HG02973 (cell line): Measurements from ENCODE around the gene CHRM4.
"Not testable (repeated sequence)": the region's sequence is repeated elsewhere in the genome, so short reads cannot be mapped to it uniquely, and the experiment has no call there.

Source experiments
- ATAC-seq: cut with Tn5 transposase; IDR thresholded peaks from one replicate; pipeline ENCODE4 v1.9.1; 2021; ENCODE audit warnings: moderate library complexity; ENCODE audit not compliant: unreplicated experiment

Gene CHRM4

GRCh38 chr11:46382646-46383403 is 8.8 kb downstream of the CHRM4 start:
- no peak for ATAC-seq

DNA sequence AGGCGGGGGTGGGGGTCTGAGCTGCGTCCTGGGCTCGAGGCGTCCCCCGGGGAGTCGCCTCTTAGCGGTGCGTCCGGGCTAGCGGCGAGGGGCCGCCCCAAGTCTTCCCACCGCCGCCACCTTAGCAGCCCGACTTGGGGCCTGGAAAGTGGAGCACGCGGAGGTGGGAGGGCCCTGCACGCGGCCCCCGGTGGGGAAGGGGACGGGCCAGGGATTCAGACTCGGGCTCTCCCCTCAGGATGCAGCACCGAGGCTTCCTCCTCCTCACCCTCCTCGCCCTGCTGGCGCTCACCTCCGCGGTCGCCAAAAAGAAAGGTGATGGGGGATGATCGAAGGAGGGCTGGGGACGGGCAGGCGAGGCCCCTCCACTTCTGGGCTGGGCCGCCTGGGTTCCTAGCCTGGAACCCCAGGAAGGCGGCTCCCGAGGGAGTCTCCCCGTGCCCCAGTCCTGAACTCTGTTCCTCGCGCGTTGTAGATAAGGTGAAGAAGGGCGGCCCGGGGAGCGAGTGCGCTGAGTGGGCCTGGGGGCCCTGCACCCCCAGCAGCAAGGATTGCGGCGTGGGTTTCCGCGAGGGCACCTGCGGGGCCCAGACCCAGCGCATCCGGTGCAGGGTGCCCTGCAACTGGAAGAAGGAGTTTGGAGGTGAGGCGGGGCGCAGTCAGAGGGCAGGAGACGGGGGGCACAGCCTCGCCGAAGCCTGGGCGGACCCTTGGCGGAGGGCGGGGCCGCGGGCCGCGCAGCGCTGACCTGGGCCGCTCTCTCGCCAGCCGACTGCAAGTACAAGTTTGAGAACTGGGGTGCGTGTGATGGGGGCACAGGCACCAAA is 9.5 kb downstream of the CHRM4 start:
- ATAC-seq, result no peak

- ATAC-seq, result no peak
Observed at GRCh38 chr11:46381048-46381818, 10.3 kb downstream of the CHRM4 start, which contains the start of gene MDK. Gene MDK (plus strand): TSS chr11:46381669. CDS start chr11:46382058, 389 bp downstream.

DNA sequence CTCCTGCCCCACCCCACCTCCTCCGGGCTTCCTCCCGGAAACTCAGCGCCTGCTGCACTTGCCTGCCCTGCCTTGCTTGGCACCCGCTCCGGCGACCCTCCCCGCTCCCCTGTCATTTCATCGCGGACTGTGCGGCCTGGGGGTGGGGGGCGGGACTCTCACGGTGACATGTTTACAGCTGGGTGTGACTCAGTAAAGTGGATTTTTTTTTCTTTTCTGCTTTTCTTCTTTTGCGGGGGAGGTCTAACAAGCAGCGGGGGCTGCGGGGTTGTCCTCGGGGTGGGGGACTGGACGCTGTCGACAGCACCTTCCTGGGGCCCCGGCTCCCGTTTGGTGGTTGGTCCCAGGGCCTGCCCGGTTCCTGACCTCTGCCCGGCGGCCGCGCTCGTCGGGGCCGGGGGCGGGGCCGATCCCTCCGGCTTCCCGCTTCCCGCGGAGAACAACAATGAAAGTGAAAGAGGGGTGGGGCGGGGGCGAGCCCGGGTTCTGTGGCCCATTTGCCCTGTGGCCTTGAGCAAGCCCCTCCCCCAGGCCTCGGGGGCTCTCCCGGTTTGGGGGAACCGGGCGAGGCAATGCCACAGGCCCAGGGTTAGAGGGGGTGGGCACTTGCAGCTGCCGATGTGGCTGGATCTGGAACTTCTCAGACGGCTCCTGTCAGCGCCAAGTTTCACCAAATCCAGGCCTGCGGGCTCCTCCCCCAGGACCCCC is 11.1 kb downstream of the CHRM4 start:
- no peak for ATAC-seq

GRCh38 chr11:46379482-46380293 is 11.9 kb downstream of the CHRM4 start:
- ATAC-seq, result not testable (repeated sequence)

- no peak for ATAC-seq
Observed at GRCh38 chr11:46378811-46379481, 12.6 kb downstream of the CHRM4 start.

DNA sequence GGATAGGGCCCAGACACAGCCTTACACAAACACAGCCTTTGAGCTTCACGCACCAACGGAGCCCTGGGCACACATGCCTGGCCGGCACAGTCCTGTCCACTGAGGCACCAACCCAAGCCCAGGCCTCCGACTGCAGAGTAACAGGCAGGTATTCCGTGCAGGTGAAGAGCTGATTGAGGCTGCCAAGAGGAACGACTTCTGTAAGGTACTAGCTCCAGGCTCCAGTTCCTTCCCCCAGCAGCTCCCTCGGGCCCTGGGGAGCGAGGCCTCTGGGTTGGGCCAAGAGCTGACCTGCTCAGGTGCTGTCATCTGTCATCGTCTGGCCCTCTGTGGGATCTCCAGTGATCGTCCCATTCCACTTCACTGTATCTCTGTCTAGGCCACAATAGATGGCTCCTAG is 13.3 kb downstream of the CHRM4 start:
- no peak for ATAC-seq

DNA sequence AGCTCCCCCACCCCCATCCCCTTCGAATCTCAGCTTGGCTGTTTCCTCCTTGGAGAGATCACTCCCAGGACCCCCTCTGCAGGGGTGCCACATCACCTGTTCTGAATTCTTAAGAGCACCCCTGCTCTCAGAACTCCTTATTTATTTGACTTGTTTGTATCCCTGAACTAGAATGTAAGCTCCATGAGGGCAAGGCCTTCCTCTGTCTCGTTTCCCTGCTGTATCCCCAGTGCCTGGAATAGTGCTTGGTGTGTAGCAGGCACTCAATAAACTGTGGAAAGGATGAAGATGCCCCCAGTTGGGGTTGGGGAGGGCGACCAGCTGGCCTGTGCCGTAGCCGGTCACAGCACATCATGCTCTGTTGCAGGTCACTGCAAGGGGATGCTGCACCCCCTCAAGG is 13.7 kb downstream of the CHRM4 start:
- ATAC-seq, result no peak

DNA sequence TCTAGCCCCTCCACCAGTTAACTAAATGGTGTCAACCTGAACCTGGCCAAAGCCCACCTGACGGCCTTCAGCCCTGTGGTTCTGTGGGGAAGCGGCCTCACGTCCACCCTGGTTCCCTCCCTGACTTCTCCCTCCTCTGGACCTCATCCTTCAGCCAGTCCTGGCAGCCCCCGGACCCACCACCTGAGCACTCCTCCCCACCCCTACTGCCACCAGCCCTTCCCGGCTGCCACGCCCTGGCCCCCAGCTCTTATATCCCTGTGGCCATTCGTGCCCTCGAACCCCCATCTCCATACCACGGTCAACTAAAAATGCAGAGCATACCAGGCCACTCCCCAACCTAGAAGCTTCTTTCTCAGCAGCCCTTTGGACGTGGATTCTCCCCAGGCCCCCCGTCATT is 14.3 kb downstream of the CHRM4 start:
- no peak for ATAC-seq

DNA sequence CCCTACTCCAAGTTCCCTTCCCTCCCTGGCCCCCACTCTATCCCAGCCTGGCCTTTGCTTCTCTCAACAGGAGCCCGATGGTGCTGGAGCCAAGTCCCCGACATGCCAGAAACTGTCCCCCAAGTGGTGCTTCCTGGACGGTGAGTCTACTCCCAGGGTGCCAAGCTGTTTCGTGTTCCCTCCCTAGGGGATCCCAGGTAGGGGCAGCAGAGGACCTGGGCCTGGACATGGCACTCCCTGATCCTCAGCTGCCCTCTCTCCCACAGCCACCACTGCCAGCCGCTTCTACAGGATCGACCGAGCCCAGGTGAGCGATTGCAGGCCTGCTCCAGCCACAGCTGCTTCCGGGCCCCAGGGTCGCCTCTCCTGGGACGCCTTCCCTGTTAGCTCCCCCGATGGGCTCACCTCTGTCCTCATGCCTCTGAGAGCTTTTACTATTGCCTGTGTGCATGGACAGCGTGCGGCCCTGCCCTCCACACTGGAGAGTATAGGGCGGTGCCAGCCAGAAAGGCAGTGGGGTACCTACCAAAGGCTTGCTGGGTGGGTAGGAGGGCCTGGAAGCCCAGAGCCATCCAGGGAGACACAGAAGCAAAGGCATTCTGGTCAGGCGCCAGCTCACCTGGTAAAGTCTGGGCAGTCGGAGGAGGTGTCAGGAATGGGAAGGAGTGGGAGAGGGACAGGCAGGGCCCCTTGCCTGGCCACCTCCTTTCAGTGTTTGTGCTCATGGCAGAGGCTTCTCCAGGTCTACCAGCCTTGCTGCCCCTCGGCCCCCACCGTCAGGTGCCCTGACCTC is 15.1 kb downstream of the CHRM4 start:
- ATAC-seq, result no peak

DNA sequence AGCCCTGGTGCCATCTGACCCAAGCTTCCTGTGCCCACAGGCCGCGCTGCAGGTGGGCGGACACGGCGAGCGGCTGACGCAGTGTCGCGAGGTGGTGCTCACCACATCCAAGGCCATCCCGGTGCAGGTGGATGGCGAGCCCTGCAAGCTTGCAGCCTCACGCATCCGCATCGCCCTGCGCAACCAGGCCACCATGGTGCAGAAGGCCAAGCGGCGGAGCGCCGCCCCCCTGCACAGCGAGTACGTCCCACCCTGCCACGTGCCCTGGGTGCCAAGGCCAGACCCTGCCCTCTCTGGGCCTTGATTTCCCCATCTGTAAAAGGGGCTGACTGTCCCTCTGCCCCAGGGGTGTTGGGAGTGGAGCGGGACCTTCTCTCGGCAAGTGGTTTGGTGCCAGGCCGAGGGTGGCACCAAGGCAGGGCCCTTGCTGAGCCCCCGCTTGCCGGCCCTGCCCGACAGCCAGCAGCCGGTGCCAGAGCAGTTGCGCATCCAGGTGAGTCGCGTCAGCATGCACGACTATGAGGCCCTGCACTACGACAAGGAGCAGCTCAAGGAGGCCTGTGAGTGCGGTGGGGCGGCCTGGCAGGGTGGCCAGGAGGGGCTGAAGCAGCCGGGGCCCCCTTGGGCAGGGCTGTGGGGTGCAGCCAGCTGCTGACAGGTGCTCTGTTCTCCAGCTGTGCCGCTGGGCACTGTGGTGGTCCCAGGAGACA is 16.0 kb downstream of the CHRM4 start:
- ATAC-seq, result no peak

- no peak for ATAC-seq
Observed at GRCh38 chr11:46374815-46375214, 16.8 kb downstream of the CHRM4 start.

GRCh38 chr11:46373787-46374740 is 17.5 kb downstream of the CHRM4 start:
- no peak for ATAC-seq

DNA sequence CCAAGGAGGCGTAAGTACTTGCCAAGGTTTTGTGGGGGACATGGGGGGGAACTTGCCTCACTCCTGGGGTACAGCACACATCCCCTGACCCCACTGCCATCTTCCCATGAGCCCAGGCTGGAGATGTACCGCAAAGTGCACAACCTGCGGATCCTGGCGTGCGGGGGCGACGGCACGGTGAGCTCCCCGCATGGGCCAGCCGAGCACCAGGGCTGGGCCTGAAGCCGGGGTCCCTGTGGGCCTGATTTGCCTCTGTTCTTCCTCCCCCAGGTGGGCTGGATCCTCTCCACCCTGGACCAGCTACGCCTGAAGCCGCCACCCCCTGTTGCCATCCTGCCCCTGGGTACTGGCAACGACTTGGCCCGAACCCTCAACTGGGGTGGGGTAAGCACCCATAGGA is 19.1 kb downstream of the CHRM4 start:
- not testable (repeated sequence) for ATAC-seq

- ATAC-seq, result no peak
Observed at GRCh38 chr11:46372086-46372485, 19.5 kb downstream of the CHRM4 start.

DNA sequence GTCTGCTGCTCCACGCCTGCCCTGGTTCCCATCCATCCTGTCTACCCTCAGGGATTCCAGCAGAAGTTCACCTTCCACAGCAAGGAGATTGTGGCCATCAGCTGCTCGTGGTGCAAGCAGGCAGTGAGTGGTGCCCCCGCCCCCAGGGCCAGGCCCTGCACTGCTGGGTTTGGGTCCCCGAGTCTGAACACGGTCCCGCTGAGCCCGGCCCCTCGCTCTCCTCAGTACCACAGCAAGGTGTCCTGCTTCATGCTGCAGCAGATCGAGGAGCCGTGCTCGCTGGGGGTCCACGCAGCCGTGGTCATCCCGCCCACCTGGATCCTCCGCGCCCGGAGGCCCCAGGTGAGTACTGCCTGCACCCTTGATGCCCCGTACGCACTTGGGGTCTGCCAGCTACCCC is 20.3 kb downstream of the CHRM4 start:
- ATAC-seq, result not testable (repeated sequence)

DNA sequence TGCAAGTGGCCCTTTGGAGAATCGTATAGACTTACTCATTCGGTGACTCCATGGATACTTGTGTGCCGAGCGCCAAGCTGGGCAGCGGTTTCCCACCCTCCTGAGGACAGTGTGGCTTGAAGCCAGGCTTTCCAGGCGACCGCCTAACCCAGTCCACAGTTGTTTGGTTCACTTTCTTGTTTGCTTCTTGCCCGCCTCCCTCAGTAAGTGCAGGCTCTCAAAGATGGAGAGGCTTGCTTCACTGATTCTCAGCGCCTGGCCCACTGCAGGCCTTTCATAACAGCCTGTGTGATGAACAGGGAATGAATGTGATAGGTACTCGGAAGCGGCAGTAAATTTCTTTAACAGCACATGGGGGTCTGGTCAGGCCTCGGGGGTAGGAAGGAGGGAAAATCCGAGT is 21.3 kb downstream of the CHRM4 start:
- no peak for ATAC-seq
